Thyroid gland (tissue), 4 donors: ENCODE results near the gene SPNS2.

Experiments
- CTCF ChIP-seq, 6 experiments: fragments of 200-600 bp in 3 of 6; fragments of 450-650 bp in 3 of 6; sonication (generic) in 3 of 6; IDR thresholded peaks; one replicate each; pipeline ENCODE4 v1.5.1; 2016 to 2019; ENCODE audit warnings: antibody characterized with exemption in 6 of 6, mild to moderate bottlenecking in 2 of 6, inconsistent platforms in 1 of 6, moderate library complexity in 1 of 6
- POLR2A ChIP-seq, 2 donors: fragments of 450-650 bp; IDR thresholded peaks; one replicate each; pipeline ENCODE4 v1.6.1; 2017; ENCODE audit warnings: antibody characterized with exemption in 2 of 2, mild to moderate bottlenecking in 2 of 2, moderate library complexity in 1 of 2

- TF ChIP-seq CTCF (IDR thresholded peaks at IDR 0.05) (no peak), POLR2A (IDR thresholded peaks at IDR 0.05) (no peak)
Observed at GRCh38 chr17:4474093-4474492, 24.6 kb upstream of the SPNS2 start.
